ENCODE data around the gene TRMT44. TPM values are rescaled to one million over a fixed set of nuclear protein-coding genes. Genes with fewer than 3 reads are reported as not detected.

Gene TRMT44
- total RNA-seq, 4 donors from 2014 or later: 30.8 to 60.0 (median 46.1) TPM

DNA sequence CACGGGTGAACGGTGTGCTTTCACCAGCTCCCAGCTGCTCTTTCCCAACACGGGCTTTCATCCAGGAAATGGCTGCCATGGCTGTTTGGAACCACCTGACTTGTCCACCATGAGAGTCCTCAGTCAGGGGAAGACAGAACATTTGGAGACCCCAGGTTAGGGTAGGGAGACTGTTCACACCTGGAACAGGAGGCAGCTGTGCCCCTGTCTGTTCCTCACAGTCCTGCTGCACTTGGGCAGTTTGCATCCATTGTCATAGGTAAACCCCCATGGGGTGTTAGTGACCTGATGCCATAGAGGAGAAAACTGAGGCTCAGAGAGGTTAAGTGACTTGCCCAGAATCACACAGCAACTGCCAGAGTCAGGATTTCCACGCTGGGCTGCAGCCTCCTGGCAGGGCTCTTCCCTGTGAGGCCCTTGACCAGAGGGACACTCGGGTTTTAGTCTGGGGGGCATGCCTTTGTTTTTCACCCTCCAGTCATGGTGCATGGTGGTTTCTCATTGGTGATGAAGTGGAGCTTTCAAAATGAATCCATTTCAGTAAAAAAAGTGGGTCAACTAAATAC lies 54.5 kb downstream of the TRMT44 start:
- H3K36me3 ChIP-seq: no peaks in the 10 kb centered on the region
- no peak for DNase-seq (ENCODE audit: low spot score in 2 of 2)
- no peak overlapping the region for H3K4me3 ChIP-seq
- no peaks in the 10 kb centered on the region for H3K9me3 ChIP-seq
- H3K27ac ChIP-seq: no peak overlapping the region
- TF ChIP-seq POLR2A (IDR thresholded peaks at IDR 0.05) (no peak), EP300 (IDR thresholded peaks at IDR 0.05) (no peak), POLR2AphosphoS5 (IDR thresholded peaks at IDR 0.05) (no peak)
- TF ChIP-seq, protein P1, sequence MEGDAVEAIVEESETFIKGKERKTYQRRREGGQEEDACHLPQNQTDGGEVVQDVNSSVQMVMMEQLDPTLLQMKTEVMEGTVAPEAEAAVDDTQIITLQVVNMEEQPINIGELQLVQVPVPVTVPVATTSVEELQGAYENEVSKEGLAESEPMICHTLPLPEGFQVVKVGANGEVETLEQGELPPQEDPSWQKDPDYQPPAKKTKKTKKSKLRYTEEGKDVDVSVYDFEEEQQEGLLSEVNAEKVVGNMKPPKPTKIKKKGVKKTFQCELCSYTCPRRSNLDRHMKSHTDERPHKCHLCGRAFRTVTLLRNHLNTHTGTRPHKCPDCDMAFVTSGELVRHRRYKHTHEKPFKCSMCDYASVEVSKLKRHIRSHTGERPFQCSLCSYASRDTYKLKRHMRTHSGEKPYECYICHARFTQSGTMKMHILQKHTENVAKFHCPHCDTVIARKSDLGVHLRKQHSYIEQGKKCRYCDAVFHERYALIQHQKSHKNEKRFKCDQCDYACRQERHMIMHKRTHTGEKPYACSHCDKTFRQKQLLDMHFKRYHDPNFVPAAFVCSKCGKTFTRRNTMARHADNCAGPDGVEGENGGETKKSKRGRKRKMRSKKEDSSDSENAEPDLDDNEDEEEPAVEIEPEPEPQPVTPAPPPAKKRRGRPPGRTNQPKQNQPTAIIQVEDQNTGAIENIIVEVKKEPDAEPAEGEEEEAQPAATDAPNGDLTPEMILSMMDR (IDR thresholded peaks at IDR 0.05): no peak
- H3K27me3 ChIP-seq: no peaks in the 10 kb centered on the region
- WGBS: 69% methylated on average over 5 of the region's 5 CpGs
- no peaks in the 10 kb centered on the region for H3K4me1 ChIP-seq

DNA sequence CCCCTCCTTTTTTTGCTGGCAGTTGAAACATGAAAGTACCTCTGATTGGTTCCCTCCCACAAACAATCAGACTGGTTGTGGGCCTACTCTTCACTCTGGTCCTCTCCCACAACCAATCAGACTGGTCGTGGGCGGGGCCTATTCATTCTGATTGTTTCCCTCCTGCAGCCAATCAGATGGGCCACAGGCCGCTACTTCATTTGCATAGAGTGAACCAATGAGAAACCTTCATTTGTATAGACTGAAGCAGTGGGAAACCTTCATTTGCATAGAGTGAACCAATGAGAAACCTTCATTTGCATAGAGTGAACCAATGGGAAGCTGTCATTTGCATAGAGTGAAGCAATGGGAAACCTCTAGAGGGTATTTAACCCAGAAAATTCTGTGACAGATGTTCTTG lies 55.2 kb downstream of the TRMT44 start:
- no peak for DNase-seq (ENCODE audit: low spot score in 2 of 2)
- H3K4me1 ChIP-seq: no peaks in the 10 kb centered on the region
- H3K36me3 ChIP-seq: no peaks in the 10 kb centered on the region
- H3K9me3 ChIP-seq: no peaks in the 10 kb centered on the region
- no peak for TF ChIP-seq POLR2AphosphoS5 (IDR thresholded peaks at IDR 0.05)
- TF ChIP-seq EP300 (IDR thresholded peaks at IDR 0.05): no peak
- no peak for TF ChIP-seq POLR2A (IDR thresholded peaks at IDR 0.05)
- TF ChIP-seq, protein P1 (IDR thresholded peaks at IDR 0.05): no peak
- no peaks in the 10 kb centered on the region for H3K27me3 ChIP-seq
- 87% methylated on average over 3 of the region's 3 CpGs for WGBS
- H3K27ac ChIP-seq: no peak overlapping the region
- no peak overlapping the region for H3K4me3 ChIP-seq

DNA sequence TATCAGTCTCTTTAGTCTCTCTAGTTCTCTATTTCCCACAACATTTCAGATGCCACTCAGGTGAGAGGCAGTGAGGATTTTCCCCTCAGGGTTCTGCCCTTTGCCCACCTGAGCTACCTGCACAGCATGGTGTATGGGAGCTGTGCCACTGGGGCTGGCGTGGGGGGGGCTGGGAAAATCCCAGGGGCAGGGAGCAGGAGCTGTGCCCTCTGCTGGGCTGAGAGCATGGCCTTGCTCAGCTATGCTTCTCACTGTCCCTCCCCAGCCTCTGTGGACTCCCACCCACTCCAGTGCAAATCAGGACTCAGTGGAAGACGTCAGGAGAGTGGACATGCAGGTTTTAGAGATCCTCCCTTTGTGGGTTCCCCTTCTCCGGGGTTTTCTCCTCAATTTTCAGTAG lies 57.2 kb downstream of the TRMT44 start:
- TF ChIP-seq POLR2AphosphoS5 (IDR thresholded peaks at IDR 0.05) (no peak), POLR2A (IDR thresholded peaks at IDR 0.05) (no peak), EP300 (IDR thresholded peaks at IDR 0.05) (no peak)
- TF ChIP-seq, protein P1 (IDR thresholded peaks at IDR 0.05): no peak

DNA sequence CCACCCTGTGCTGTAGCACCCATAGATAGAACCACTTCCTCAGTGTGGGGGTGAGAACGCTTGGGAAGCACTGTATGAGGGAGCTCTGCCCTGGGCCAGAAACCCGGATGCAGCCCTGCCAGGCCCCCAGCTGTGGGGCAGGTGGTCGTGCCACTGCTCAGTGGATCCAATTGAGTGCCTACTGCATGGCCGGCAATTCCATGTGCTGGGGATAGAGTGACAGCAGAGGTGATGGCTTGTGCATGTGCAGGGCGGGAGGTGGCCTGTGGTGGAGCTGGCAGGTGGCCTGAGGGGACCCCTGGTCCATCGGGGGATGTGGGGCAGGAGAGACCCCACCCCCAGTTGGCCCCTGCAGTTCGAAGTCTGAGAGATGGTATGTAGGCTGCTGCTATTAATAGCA lies 60.4 kb downstream of the TRMT44 start:
- Histone ChIP-seq H3K4me1 (peaks cover 9% of the 10 kb centered on the region), H3K9me3 (no peaks in the 10 kb centered on the region), H3K27me3 (no peaks in the 10 kb centered on the region), H3K36me3 (no peaks in the 10 kb centered on the region), H3K27ac (no peak overlapping the region), H3K4me3 (no peak overlapping the region)
- DNase-seq (ENCODE audit: low spot score in 2 of 2): no peak
- 95% methylated on average over 5 of the region's 7 CpGs for WGBS
- TF ChIP-seq EP300 (IDR thresholded peaks at IDR 0.05) (no peak), POLR2AphosphoS5 (IDR thresholded peaks at IDR 0.05) (no peak), POLR2A (IDR thresholded peaks at IDR 0.05) (no peak)
- TF ChIP-seq, protein P1 (IDR thresholded peaks at IDR 0.05): no peak

More for the DNA sequence above, 57.2 kb downstream of the TRMT44 start:
- no peak overlapping the region for H3K4me3 ChIP-seq
- DNase-seq (ENCODE audit: low spot score in 2 of 2): no peak
- H3K9me3 ChIP-seq: no peaks in the 10 kb centered on the region
- no peaks in the 10 kb centered on the region for H3K27me3 ChIP-seq
- WGBS: 90% methylated on average over 3 of the region's 3 CpGs
- H3K36me3 ChIP-seq: no peaks in the 10 kb centered on the region
- H3K27ac ChIP-seq: no peak overlapping the region
- no peaks in the 10 kb centered on the region for H3K4me1 ChIP-seq

DNA sequence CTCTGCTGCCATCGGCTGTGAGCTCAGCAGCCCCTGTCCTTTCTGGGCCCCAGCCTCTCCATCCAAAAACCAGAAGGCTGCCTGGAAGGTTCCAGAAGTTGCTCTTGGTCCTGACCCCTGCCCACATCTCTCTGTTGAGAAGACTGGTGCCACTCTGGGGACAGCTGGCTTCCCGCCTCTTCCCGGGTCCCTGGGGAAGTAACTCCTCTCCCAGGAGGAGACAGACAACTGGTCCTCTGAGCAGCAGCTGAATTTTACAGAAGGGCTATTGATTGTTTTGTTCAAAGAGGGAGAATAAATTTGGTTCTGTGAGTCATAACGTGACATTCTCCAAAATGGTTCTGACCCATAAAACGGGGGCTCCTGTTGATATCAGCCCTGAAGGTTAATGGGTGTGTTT lies 61.2 kb downstream of the TRMT44 start:
- Histone ChIP-seq H3K4me1 (peaks cover 16% of the 10 kb centered on the region), H3K27me3 (no peaks in the 10 kb centered on the region), H3K27ac (no peak overlapping the region), H3K4me3 (no peak overlapping the region), H3K9me3 (no peaks in the 10 kb centered on the region), H3K36me3 (no peaks in the 10 kb centered on the region)
- no peak for DNase-seq (ENCODE audit: low spot score in 2 of 2)
- TF ChIP-seq EP300 (IDR thresholded peaks at IDR 0.05) (no peak), POLR2AphosphoS5 (IDR thresholded peaks at IDR 0.05) (no peak), POLR2A (IDR thresholded peaks at IDR 0.05) (no peak)
- TF ChIP-seq, protein P1 (IDR thresholded peaks at IDR 0.05): no peak
- WGBS: 79% methylated on average over 3 of the region's 5 CpGs

Measured in suprapubic skin (tissue), 4 donors.